GM12878 (cell line): ENCODE measurements around the gene PLPPR1. TPM values are rescaled to one million over a fixed set of nuclear protein-coding genes. Genes with fewer than 3 reads are reported as not detected.

Source experiments
- ATAC-seq: fragments of 200-7000 bp; cut with Tn5 transposase; 3 replicates; pipeline ENCODE4 v1.9.1; 2020; ENCODE audit warnings: mild to moderate bottlenecking, moderate library complexity
- BruUV-seq: library from RNA; stranded (reverse); fragments of 400-500 nt; replicated peaks from 2 replicates; lab custom pipeline; 2021; lab: Mats Ljungman, UMichigan
- CTCF ChIA-PET: fragments of 300-600 bp; sonication (Branson Sonifier 250); formaldehyde crosslinking; extraction: SDS; loops from one replicate; lab custom pipeline; 2021; ENCODE audit warnings: inconsistent platforms; lab: Yijun Ruan, JAX
- POLR2A ChIA-PET: fragments of 350-600 bp; formaldehyde crosslinking; extraction: SDS; loops from one replicate; lab custom pipeline; 2021; ENCODE audit warnings: inconsistent platforms; lab: Charles Lee
- RAD21 ChIA-PET: fragments of 300-600 bp; sonication (Branson Sonifier 250); formaldehyde crosslinking; loops from one replicate; lab custom pipeline; 2023; ENCODE audit warnings: antibody characterized with exemption; ENCODE audit not compliant: unreplicated experiment; lab: Charles Lee
- SMC1A ChIA-PET: fragments of 300-600 bp; sonication (Branson Sonifier 250); formaldehyde crosslinking; loops from one replicate; lab custom pipeline; 2023; ENCODE audit not compliant: unreplicated experiment, uncharacterized antibody; lab: Charles Lee
- DNase-seq: peaks from one replicate; pipeline ENCODE4 v3.0.0-alpha.2; 2011; ENCODE audit warnings: low read depth, low spot score
- FAIRE-seq: peaks from 3 replicates; lab custom pipeline; 2011; peaks lifted over from hg19 to GRCh38; lab: Jason Lieb, UNC
- H2AFZ ChIP-seq: 2 replicates; pipeline ENCODE4 v1.6.0; 2011; ENCODE audit warnings: low read depth, low read length, control low read depth; ENCODE audit not compliant: control insufficient read depth
- H3K27ac ChIP-seq: 2 replicates; pipeline ENCODE4 v1.5.1; 2011; ENCODE audit warnings: control low read depth; ENCODE audit not compliant: control insufficient read depth, insufficient read depth
- H3K27me3 ChIP-seq, 2 experiments: replicated peaks in 1 of 2; 2 replicates each; pipeline versions ENCODE4 v1.6.0 to v1.6.1; 2011; ENCODE audit warnings: low read length in 1 of 2; ENCODE audit not compliant: control insufficient read depth in 2 of 2, insufficient read depth in 2 of 2
- H3K36me3 ChIP-seq, 2 experiments: 2 replicates each; pipeline ENCODE4 v1.5.1; 2011; ENCODE audit warnings: low read length in 1 of 2; ENCODE audit not compliant: control insufficient read depth in 2 of 2, insufficient read depth in 2 of 2
- H3K4me1 ChIP-seq: 2 replicates; pipeline ENCODE4 v1.6.1; 2011; ENCODE audit warnings: mild to moderate bottlenecking, low read length, moderate library complexity, mixed read lengths; ENCODE audit not compliant: control insufficient read depth, insufficient read depth
- H3K4me2 ChIP-seq: 2 replicates; pipeline ENCODE4 v1.6.0; 2011; ENCODE audit warnings: control low read depth; ENCODE audit not compliant: control insufficient read depth, insufficient read depth
- H3K4me3 ChIP-seq: fragments of 200-600 bp; sonication (generic); 2 replicates; pipeline ENCODE4 v1.5.1; 2016
- H3K79me2 ChIP-seq: 2 replicates; pipeline ENCODE4 v1.6.0; 2011; ENCODE audit warnings: low read length; ENCODE audit not compliant: control insufficient read depth, insufficient read depth
- H3K9ac ChIP-seq: 2 replicates; pipeline ENCODE4 v1.8.0; 2011; ENCODE audit warnings: low read length, control low read depth, mixed read lengths; ENCODE audit not compliant: control insufficient read depth, insufficient read depth
- H3K9me3 ChIP-seq: replicated peaks from 3 replicates; pipeline ENCODE4 v1.5.1; 2011; ENCODE audit warnings: mild to moderate bottlenecking, low read length; ENCODE audit not compliant: control insufficient read depth, insufficient read depth
- H4K20me1 ChIP-seq: 2 replicates; pipeline ENCODE4 v1.6.0; 2011; ENCODE audit not compliant: control insufficient read depth, insufficient read depth
- CBX5 ChIP-seq: sonication (generic); IDR thresholded peaks from 2 replicates; pipeline ENCODE4 v1.6.1; 2016; ENCODE audit warnings: low read depth, moderate library complexity, mild to moderate bottlenecking, inconsistent platforms
- CHD4 ChIP-seq: fragments of 200-600 bp; sonication (generic); IDR thresholded peaks from 2 replicates; pipeline ENCODE4 v1.6.1; 2016; ENCODE audit warnings: mild to moderate bottlenecking
- EP300 ChIP-seq, 2 experiments: fragments of 150-350 bp in 1 of 2; IDR thresholded peaks; 2 replicates each; pipeline ENCODE4 v1.6.1; 2011 to 2012; ENCODE audit warnings: low read depth in 2 of 2, low read length in 2 of 2, borderline replicate concordance in 1 of 2, improper control_type of control experiment in 1 of 2, inconsistent platforms in 1 of 2; ENCODE audit not compliant: control insufficient read depth in 1 of 2
- FOS ChIP-seq: IDR thresholded peaks from 3 replicates; pipeline ENCODE4 v1.6.1; 2011; ENCODE audit warnings: borderline replicate concordance; ENCODE audit not compliant: insufficient read length; ENCODE audit errors: extremely low read depth
- GABPA ChIP-seq: IDR thresholded peaks from 2 replicates; pipeline ENCODE4 v1.6.1; 2014; ENCODE audit warnings: antibody characterized with exemption, low read depth, mild to moderate bottlenecking, inconsistent platforms
- IKZF2 ChIP-seq, 2 experiments: fragments of 450-650 bp; IDR thresholded peaks; 2 replicates each; pipeline ENCODE4 v1.6.1; 2017; ENCODE audit warnings: mild to moderate bottlenecking in 2 of 2, moderate library complexity in 2 of 2
- LARP7 ChIP-seq: fragments of 450-650 bp; IDR thresholded peaks from 2 replicates; pipeline ENCODE4 v1.6.1; 2017; ENCODE audit warnings: mild to moderate bottlenecking
- MXI1 ChIP-seq: fragments of 150-350 bp; IDR thresholded peaks from 2 replicates; pipeline ENCODE4 v1.6.1; 2011; ENCODE audit warnings: low read depth, mild to moderate bottlenecking, inconsistent platforms, low read length, improper control_type of control experiment
- RFX5 ChIP-seq: IDR thresholded peaks from 2 replicates; pipeline ENCODE4 v1.6.1; 2011; ENCODE audit warnings: low read depth, low read length, improper control_type of control experiment
- SMAD5 ChIP-seq: IDR thresholded peaks from 2 replicates; pipeline ENCODE4 v1.6.1; 2016; ENCODE audit warnings: antibody characterized with exemption, low read depth
- SMARCA5 ChIP-seq: fragments of 450-650 bp; IDR thresholded peaks from 2 replicates; pipeline ENCODE4 v1.6.1; 2017; ENCODE audit warnings: mild to moderate bottlenecking
- WGBS: methylation state at CpG from one replicate; pipeline ENCODE4 v1.1.6; 2016; ENCODE audit warnings: low lambda C conversion rate; ENCODE audit not compliant: insufficient replicate concordance, insufficient coverage; ENCODE audit errors: missing lambda C conversion rate; 5-methylcytosine and 5-hydroxymethylcytosine counted together
- in situ Hi-C: fragments of 300-500 bp; cut with MboI; formaldehyde crosslinking; loops from 9 replicates; pipeline ENCODE4 v1.14.3; 2018; ENCODE audit warnings: mixed read lengths
- intact Hi-C: fragments of 100-400 bp; cut with micrococcal nuclease; formaldehyde crosslinking; loops from one replicate; pipeline ENCODE4 v1.14.2; 2022; ENCODE audit not compliant: unreplicated experiment
- polyA plus RNA-seq, 11 experiments: library from polyadenylated mRNA; depleted of rRNA in 4 of 11; unstranded in 6 of 11; stranded (reverse) in 5 of 11; fragments of >200 nt; fragmentation: Nextera tagmentation in 4 of 11; fragmentation: Illumina TruSeq in 1 of 11; extraction: Ambion mirVana in 4 of 11; extraction: Trizol in 1 of 11; gene quantifications; 1 replicate in 1 of 11; 2 replicates in 10 of 11; pipeline versions ENCODE4 v1.2.1 to v1.2.3, GENCODE V29; 2011 to 2016; ENCODE audit warnings: inconsistent platforms in 2 of 11, missing spikeins in 2 of 11, low read depth in 1 of 11
- total RNA-seq, 4 experiments: library from RNA; depleted of rRNA in 3 of 4; stranded (reverse); fragments of >200 nt in 3 of 4; fragmentation: Illumina TruSeq in 1 of 4; extraction: Trizol in 1 of 4; gene quantifications; 2 replicates each; pipeline versions ENCODE4 v1.2.1 to v1.2.3, GENCODE V29; 2013 to 2021
- TF ChIP-seq, protein P1 (sequence below): fragments of 450-650 bp; formaldehyde crosslinking; IDR thresholded peaks from 2 replicates; pipeline ENCODE4 v1.4.0; 2020; ENCODE audit warnings: mild to moderate bottlenecking, moderate library complexity
- TF ChIP-seq, protein P2 (sequence below): IDR thresholded peaks from 2 replicates; pipeline ENCODE4 v1.6.1; 2011; ENCODE audit warnings: low read depth, low read length, improper control_type of control experiment, borderline replicate concordance

The PLPPR1 gene
- total and polyA plus RNA-seq, 10 of the 15 experiments (the other 5 are each of a cell fraction or from before 2014, with no cell fraction given) = 0.69 TPM; not detected in 9

DNA sequence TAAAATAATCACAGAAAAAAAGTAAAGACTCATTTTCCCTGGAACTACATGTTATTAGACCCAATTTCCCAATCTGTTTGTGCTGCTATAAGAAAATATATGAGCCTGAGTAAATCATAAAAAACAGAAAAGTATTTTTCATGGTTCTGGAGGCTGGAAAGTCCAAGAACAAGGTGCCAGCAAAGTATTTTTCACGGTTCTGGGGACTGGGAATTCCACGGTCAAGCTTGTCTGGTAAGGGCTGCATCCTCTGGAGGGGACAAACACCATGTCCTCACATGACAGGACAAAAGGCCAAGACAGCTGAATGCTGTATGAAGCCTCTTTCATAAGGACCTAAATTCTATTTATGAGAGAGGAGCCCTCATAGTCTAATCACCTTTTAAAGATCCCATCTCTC, 172.3 kb downstream of the PLPPR1 start:
- TF ChIP-seq, protein P1, sequence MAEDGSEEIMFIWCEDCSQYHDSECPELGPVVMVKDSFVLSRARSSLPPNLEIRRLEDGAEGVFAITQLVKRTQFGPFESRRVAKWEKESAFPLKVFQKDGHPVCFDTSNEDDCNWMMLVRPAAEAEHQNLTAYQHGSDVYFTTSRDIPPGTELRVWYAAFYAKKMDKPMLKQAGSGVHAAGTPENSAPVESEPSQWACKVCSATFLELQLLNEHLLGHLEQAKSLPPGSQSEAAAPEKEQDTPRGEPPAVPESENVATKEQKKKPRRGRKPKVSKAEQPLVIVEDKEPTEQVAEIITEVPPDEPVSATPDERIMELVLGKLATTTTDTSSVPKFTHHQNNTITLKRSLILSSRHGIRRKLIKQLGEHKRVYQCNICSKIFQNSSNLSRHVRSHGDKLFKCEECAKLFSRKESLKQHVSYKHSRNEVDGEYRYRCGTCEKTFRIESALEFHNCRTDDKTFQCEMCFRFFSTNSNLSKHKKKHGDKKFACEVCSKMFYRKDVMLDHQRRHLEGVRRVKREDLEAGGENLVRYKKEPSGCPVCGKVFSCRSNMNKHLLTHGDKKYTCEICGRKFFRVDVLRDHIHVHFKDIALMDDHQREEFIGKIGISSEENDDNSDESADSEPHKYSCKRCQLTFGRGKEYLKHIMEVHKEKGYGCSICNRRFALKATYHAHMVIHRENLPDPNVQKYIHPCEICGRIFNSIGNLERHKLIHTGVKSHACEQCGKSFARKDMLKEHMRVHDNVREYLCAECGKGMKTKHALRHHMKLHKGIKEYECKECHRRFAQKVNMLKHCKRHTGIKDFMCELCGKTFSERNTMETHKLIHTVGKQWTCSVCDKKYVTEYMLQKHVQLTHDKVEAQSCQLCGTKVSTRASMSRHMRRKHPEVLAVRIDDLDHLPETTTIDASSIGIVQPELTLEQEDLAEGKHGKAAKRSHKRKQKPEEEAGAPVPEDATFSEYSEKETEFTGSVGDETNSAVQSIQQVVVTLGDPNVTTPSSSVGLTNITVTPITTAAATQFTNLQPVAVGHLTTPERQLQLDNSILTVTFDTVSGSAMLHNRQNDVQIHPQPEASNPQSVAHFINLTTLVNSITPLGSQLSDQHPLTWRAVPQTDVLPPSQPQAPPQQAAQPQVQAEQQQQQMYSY (CRISPR knock-in tag) = no peak
- TF ChIP-seq SMAD5 = no peak
- TF ChIP-seq GABPA = no peak
- TF ChIP-seq RFX5 = no peak
- TF ChIP-seq, protein P2, sequence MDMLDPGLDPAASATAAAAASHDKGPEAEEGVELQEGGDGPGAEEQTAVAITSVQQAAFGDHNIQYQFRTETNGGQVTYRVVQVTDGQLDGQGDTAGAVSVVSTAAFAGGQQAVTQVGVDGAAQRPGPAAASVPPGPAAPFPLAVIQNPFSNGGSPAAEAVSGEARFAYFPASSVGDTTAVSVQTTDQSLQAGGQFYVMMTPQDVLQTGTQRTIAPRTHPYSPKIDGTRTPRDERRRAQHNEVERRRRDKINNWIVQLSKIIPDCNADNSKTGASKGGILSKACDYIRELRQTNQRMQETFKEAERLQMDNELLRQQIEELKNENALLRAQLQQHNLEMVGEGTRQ = no peak
- no peak for TF ChIP-seq IKZF2 (IDR thresholded peaks at IDR 0.05)
- no peak for TF ChIP-seq FOS
- no peak for TF ChIP-seq EP300 (IDR thresholded peaks at IDR 0.05; ENCODE audit: borderline replicate concordance in 1 of 2, control insufficient read depth in 1 of 2, low read depth in 2 of 2, low read length in 2 of 2)
- no peak for TF ChIP-seq MXI1
- no peak for TF ChIP-seq SMARCA5
- TF ChIP-seq CBX5 = no peak
- no peak for TF ChIP-seq CHD4
- TF ChIP-seq LARP7 = no peak

More for the DNA sequence above, 172.3 kb downstream of the PLPPR1 start:
- H3K9ac ChIP-seq = no peak overlapping the region
- H3K27ac ChIP-seq = no peak overlapping the region
- ATAC-seq = no peak
- no peak for FAIRE-seq
- H2AFZ ChIP-seq = no peak overlapping the region
- H3K9me3 ChIP-seq = no peaks in the 10 kb centered on the region
- H3K36me3 ChIP-seq = no peaks in the 10 kb centered on the region
- ChIA-PET RAD21 (no interaction called here), SMC1A (no interaction called here), CTCF (no interaction called here), POLR2A (no interaction called here)
- BruUV-seq = no TSS peak
- WGBS = 6% methylated on average over 2 of the region's 2 CpGs
- H3K4me3 ChIP-seq = no peak overlapping the region
- no peak for DNase-seq
- intact Hi-C loops (no loop called here), in situ Hi-C loops (no loop called here)
- H3K79me2 ChIP-seq = no peaks in the 10 kb centered on the region
- H3K4me1 ChIP-seq = no peaks in the 10 kb centered on the region
- H4K20me1 ChIP-seq = no peaks in the 10 kb centered on the region
- no peak overlapping the region for H3K4me2 ChIP-seq
- H3K27me3 ChIP-seq = no peaks in the 10 kb centered on the region
